Erythroblast (primary cell): ENCODE measurements around the gene DAPK2.
"Not testable (repeated sequence)": the region's sequence is repeated elsewhere in the genome, so short reads cannot be mapped to it uniquely, and the experiment has no call there.

ENCODE experiments used
- DNase-seq, 2 experiments: peaks; one replicate each; lab custom pipeline; 2025; lab: John Stamatoyannopoulos, UW
- GATA1 ChIP-seq: IDR thresholded peaks from 2 replicates; pipeline ENCODE4 v1.6.1; 2011; ENCODE audit warnings: low read depth, mild to moderate bottlenecking, control low read depth, low read length, moderate library complexity
- POLR2A ChIP-seq: IDR thresholded peaks from 2 replicates; pipeline ENCODE4 v1.6.1; 2011; ENCODE audit warnings: mild to moderate bottlenecking, low read length

The DAPK2 gene

DNA sequence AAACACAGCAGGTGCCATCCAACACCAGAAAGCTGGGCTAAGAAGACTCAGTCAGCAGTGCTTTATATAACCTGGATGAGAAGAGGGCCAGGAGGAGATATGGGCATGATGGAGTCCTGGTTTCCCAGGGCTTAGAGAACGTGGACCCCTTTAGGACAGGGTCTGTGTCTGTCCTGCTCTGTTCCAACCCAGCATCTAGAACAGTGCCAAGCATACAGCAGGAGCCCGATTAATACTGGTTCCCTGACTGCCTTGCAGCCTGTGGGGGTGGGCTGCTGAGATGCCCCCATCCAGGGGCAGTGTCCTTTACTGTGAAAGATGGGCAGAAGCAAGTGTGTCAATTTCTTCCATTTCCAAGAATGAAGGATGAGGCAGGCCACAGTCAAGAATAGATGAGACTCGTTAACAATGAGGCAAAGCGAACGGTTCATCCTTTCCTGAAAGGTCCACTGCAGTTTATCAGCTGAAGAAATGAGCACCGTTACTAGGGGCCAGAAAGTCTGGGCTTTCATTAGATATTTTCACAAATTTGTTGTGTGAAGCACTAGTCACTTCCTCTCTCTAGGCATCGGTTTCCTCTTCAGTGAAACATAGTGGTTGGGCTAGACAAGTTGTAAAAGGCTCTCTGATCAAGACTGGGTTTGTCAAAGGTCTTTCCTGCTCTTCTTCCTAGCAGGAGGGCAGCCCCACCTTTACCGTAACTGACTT is 140.6 kb downstream of the DAPK2 start:
- no peak for DNase-seq

DNA sequence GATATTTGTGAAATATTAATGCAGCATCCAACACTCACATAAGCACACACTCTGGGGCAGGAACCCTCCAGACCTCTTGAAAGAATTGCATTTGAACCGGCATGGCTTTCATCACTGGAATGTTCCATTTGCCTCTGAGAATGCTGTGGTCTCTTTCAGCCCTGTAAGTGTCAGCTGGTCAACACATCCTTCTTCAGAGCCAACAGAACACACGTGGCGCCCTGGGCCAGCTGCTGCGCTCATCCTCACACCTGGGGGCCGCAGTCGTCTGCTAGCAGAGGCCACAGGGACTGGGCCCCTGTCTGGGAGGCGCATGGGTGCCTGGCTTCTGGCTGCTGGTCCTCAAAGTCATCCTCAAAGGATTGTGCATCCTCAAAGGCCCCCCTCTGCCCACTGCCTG is 141.2 kb downstream of the DAPK2 start:
- TF ChIP-seq GATA1 (no peak), POLR2A (no peak)
- no peak for DNase-seq

More for the DNA sequence above, 140.6 kb downstream of the DAPK2 start:
- TF ChIP-seq POLR2A = no peak
- no peak for TF ChIP-seq GATA1

DNA sequence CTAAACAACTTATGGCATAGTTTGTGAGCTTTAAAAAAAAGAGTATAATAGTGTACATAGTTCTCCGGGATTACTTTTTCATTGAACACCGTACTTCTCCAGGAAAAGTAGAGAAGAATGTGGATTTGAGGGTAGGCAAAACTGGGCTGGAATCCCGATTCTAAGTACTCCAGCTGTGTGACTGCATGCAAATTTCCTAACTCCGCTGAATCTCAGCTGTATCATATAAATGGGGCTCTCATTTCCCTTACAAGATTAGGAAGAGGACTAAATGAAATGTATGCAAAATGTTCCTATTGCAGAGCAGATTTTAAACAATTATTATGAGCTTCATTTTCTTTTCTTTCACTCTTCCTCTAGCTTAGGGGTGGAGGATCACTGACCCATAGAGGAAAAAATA is 142.2 kb downstream of the DAPK2 start:
- TF ChIP-seq GATA1 (no peak), POLR2A (no peak)
- no peak for DNase-seq

DNA sequence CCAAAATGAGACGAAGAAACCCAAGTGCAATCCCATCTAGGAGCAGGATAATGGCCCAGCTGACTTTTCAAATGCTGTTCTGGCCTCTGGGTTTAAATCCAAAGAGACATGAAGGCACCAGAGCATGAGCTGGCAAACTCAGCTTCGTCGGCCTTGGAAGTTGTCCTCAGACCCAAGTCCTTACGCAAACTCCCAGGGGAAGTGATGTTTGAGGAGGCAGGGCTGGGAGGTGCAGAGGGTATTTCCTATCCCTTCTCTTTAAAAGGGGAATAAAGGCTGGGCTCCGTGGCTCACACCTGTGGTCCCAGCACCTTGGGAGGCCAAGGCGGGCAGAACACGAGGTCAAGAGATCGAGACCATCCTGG is 143.6 kb downstream of the DAPK2 start:
- no peak for TF ChIP-seq GATA1
- no peak for DNase-seq

DNA sequence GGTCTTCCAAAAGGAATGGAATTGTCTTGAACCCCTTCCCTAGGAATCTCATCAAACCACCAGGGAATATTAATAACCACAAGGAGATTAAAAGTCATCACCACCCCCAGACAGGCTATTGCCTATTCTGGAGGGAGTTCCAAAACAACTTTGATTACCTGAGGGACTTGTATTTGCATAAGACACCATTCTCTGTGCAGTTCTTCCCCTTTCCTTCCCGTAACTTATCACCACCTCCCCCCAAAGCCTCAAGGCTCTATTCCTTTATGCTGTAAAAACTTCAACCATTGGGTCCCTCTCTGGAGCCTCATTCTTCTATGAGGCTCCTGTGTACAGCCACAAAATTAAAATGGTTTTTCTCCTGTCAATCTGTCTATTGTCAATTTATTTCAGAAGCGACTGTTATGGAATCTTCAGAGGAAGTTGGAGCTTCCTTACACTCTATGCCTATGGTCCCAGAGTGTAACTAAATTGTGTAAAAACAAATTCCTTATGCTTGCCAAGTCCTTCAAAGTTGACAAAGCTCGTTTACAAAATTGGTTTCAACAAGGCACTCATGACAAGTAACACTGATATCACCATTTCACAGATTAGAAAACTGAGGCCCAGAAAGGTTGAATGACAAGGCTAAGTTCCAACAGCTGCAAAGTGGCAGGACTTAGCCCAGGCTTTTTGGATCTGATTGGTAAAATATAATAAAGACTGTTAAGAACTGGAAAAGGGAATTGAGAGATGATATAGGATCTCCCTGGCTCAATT is 144.2 kb downstream of the DAPK2 start:
- no peak for DNase-seq
- TF ChIP-seq POLR2A = no peak
- TF ChIP-seq GATA1 = no peak

DNA sequence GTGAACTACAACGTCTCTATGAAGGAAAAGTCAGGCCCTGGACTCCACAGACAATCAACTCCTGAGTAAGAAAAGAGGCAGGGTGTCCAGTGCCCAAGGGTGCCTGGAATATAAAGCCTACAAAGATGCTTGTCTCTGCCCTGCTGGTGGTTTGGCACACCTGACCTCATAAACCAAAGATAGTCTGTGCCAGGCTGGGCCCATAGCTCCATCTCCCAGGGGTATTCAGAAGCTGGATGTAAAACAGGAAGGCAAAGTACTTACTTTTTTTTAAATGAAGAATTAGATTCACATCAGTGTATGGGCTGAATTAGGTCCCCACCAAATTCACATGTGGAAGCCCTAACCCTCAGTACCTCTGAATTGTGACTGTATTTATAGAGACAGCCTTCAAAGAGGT is 146.0 kb downstream of the DAPK2 start:
- TF ChIP-seq GATA1 (no peak), POLR2A (no peak)
- no peak for DNase-seq

DNA sequence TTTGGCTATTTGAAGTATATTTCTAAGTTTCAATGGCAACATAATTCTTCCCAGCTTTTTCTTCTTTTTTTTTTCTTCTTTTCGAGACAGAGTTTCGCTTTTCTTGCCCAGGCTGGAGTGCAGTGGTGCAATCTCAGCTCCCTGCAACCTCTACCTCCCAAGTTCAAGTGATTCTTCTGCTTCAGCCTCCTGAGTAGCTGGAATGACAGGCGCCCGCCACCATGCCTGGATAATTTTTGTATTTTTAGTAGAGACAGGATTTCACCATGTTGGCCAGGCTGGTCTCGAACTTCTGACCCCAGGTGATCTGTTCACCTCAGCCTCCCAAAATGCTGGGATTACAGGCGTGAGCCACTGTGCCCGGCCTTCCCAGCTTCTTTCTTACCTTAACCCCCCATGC is 146.7 kb downstream of the DAPK2 start:
- not testable (repeated sequence) for DNase-seq

DNA sequence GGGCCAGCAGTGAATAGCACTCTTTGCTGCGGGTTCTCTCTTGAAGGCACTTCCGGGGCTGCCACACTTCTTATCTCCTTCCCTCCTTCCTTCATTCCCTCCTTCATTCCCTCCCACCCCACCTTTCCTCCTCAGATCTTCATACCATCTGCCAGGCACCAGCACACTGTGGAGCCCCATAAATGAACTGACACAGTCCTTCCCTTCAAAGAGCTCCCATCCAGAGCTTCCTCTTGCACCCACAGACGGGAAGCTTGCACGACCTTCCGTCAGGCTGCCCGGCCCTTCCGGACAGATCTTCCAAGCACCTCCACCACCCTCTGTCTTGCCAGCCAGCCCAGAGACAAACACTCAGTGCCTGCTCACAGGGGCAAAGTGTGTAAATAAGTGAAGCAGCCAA is 147.1 kb downstream of the DAPK2 start:
- DNase-seq = no peak
- TF ChIP-seq GATA1 (no peak), POLR2A (no peak)

DNA sequence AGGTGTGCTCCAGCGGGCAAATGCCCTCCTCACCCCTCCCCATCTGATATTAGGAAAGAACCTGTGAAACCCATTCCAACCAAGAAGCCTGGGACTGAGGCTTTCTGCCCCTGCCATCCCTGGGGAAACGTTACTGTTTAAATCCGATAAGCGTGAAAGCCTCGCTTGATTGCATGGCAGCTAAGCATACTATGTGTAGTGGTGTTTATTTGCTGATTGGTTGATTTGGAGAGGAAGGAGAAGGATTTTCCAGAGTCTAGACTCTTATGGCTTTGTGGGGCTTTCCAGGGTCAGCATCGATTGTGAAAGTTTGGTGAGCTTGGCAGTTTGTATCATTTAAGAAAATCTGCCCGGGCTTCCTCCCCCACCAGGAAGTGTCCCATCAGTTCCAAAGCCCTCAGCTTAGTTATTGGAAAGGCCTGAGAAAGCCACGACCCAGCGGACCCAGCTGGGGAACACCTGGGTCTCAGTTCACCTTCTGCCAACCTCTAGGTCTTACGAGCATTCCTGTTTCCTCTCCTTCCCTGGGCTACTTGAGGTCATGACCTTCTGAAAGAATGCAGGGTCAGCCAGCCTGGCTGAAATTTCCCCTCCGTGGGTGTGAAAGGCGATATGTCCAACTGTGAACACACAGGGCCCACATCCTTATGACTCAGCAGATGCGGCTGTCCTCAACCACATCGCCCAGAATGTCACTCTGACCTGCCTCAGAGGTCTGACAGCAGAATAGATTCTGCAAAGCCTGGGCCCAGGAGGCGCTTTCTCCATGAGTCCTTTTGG is 149.8 kb downstream of the DAPK2 start:
- TF ChIP-seq GATA1 (no peak), POLR2A (no peak)
- DNase-seq = peak; percentile 86 to 87

DNA sequence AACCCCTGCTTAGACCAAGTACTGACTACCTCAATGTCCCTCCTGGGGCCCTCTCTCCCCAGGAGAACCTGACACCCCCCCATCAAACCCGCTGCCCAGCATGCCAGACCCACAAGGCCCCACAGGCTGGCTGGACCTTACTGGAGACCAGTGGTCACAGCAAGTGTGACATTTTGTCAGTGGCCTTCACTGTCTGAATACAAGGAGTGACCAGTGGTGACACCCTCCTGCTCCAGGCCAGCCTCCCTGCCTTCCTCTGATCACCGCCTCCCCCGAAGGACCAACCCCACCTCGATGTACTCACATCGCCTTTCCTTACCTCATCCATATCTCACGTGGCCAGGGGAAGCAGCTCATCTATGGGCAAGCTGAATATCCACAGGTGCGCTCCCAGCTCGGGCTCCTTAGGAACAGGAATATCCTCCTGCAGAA is 150.5 kb downstream of the DAPK2 start:
- TF ChIP-seq POLR2A (no peak), GATA1 (no peak)
- DNase-seq = no peak

DNA sequence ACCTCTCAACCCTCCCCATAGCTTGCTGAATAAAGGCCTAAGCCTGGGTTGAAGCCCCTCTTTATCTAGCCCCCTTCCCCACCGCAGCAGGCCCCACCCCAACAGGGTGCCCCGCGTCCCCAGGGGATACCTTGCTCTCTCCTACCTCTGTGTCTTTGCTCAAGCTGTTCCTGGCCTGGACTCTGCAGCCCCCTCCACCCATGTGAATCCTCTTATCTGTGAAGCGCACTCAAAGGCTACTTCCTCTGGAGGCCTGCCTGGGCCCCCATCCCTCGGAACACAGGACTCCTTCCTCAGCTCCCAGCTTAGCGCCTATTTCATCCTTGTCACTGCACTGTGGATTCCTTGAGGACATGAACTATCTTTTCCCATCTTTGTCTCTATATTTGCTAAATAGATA is 151.1 kb downstream of the DAPK2 start:
- TF ChIP-seq POLR2A (no peak), GATA1 (no peak)
- peak; percentile 80 to 85 for DNase-seq

DNA sequence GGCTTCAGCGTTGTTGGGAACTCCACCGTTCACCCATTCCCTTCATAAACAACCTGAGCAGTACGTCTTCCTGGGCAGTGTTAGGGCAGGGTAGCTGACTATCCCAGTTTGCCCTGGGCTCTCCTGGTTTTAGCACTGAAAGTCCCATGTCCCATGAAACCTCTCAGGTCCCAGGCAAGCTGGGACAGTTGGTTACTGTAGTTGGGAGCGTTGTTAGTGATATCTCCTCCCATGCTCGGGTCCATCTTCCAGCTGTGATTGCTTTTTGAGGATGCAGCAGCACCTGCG is 151.7 kb downstream of the DAPK2 start:
- DNase-seq = no peak
- TF ChIP-seq POLR2A = no peak
- no peak for TF ChIP-seq GATA1

DNA sequence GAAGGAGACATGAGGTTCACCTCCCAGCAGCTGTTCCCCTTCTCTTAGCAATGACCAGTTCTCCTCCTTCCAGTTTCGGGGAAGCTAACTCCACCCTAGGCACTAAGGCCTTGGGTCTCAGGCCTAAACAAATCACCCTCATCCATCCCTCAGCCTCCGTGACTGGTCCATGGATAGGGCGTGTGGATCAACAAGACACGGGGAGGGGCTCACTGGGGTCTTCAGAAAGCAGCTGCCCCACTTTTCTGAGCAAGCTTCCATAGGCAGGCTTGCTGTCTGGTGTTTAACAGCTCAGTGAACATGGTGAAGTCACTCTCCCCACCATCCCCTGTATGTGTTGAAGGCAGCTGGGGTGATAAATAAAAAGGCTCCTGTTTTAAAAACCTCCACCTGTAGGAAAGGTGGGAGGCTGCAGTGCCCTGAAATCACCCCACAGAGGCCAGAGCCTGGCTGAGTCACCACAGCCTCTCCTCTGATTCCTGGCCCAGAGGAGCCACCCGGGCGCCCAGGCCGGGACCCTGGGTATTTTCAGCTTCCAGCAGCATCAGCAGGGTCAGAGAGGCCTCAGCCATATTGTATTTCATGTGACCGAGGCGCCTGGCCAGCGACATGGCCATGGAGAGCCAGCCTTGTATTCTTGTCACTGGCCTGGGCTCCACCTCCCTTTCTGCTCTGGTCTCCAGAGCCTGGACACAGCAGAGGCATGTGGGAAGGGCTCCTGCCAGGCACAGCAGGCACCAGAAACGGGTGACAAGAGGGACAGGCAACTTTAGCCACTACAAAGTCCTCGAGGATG is 152.2 kb downstream of the DAPK2 start:
- DNase-seq = peak in 1 of 2 experiments; percentile 21
- TF ChIP-seq GATA1 (no peak), POLR2A (no peak)
